HEK293T (cell line): ENCODE results near the gene E4F1.
"Not testable (repeated sequence)": the region's sequence is repeated elsewhere in the genome, so short reads cannot be mapped to it uniquely, and the experiment has no call there.

ENCODE experiments used
- CTCF ChIA-PET: fragments of 350-600 bp; formaldehyde crosslinking; extraction: SDS; loops from one replicate; lab custom pipeline; 2021; ENCODE audit warnings: antibody characterized with exemption, inconsistent platforms; lab: Yijun Ruan, JAX
- POLR2A ChIA-PET: fragments of 350-600 bp; formaldehyde crosslinking; extraction: SDS; loops from one replicate; lab custom pipeline; 2020; ENCODE audit warnings: antibody characterized with exemption, inconsistent platforms; lab: Yijun Ruan, JAX
- DNase-seq: peaks from one replicate; pipeline ENCODE4 v3.0.0; 2012; ENCODE audit warnings: mixed read lengths; ENCODE audit errors: extremely low spot score
- ARNT ChIP-seq: fragments of 450-650 bp; IDR thresholded peaks from 2 replicates; pipeline ENCODE4 v1.6.1; 2017; ENCODE audit warnings: mild to moderate bottlenecking
- BHLHE40 ChIP-seq: fragments of 450-650 bp; IDR thresholded peaks from 2 replicates; pipeline ENCODE4 v1.6.1; 2016; ENCODE audit warnings: mild to moderate bottlenecking, moderate library complexity, borderline replicate concordance
- CTBP1 ChIP-seq: fragments of 450-650 bp; IDR thresholded peaks from 2 replicates; pipeline ENCODE4 v1.6.1; 2016; ENCODE audit warnings: borderline replicate concordance
- ELF4 ChIP-seq: fragments of 450-650 bp; IDR thresholded peaks from 2 replicates; pipeline ENCODE4 v1.6.1; 2017; ENCODE audit warnings: antibody characterized with exemption
- FOXA1 ChIP-seq: fragments of 450-650 bp; IDR thresholded peaks from 2 replicates; pipeline ENCODE4 v1.6.1; 2016; ENCODE audit warnings: mild to moderate bottlenecking
- FOXK2 ChIP-seq: fragments of 450-650 bp; IDR thresholded peaks from 2 replicates; pipeline ENCODE4 v1.6.1; 2016; ENCODE audit warnings: mild to moderate bottlenecking
- FOXM1 ChIP-seq: fragments of 450-650 bp; IDR thresholded peaks from 2 replicates; pipeline ENCODE4 v1.6.1; 2017; ENCODE audit warnings: mild to moderate bottlenecking, borderline replicate concordance
- HDGF ChIP-seq: fragments of 450-650 bp; IDR thresholded peaks from 2 replicates; pipeline ENCODE4 v1.6.1; 2017; ENCODE audit warnings: antibody characterized with exemption, borderline replicate concordance
- L3MBTL2 ChIP-seq: fragments of 450-650 bp; conservative IDR thresholded peaks from 2 replicates; pipeline ENCODE4 v1.6.1; 2016; ENCODE audit warnings: mild to moderate bottlenecking
- LEF1 ChIP-seq: fragments of 450-650 bp; IDR thresholded peaks from 2 replicates; pipeline ENCODE4 v1.6.1; 2017; ENCODE audit warnings: mild to moderate bottlenecking, borderline replicate concordance
- NFRKB ChIP-seq: fragments of 450-650 bp; IDR thresholded peaks from 2 replicates; pipeline ENCODE4 v1.6.1; 2016; ENCODE audit warnings: mild to moderate bottlenecking, moderate library complexity
- PKNOX1 ChIP-seq: fragments of 450-650 bp; IDR thresholded peaks from 2 replicates; pipeline ENCODE4 v1.6.1; 2016
- SP1 ChIP-seq: fragments of 450-650 bp; IDR thresholded peaks from 2 replicates; pipeline ENCODE4 v1.6.1; 2017
- SUZ12 ChIP-seq: fragments of 450-650 bp; IDR thresholded peaks from 2 replicates; pipeline ENCODE4 v1.6.1; 2016; ENCODE audit warnings: mild to moderate bottlenecking
- TARDBP ChIP-seq: fragments of 450-650 bp; IDR thresholded peaks from 2 replicates; pipeline ENCODE4 v1.6.1; 2016
- ZNF384 ChIP-seq: fragments of 450-650 bp; IDR thresholded peaks from 2 replicates; pipeline ENCODE4 v1.6.1; 2016

E4F1 gene

GRCh38 chr16:2238838-2239675 lies 15.7 kb downstream of the E4F1 start:
- POLR2A ChIA-PET: interaction anchor here (0.7 to 1.5 kb wide), 3 partner anchors 13 to 24 kb away, joined by 3 to 8 read pairs (median 4); partner anchors contain the start of genes ECI1 and PGP
- CTCF ChIA-PET: interaction anchor here (0.6 to 0.7 kb wide), 2 partner anchors 13 to 216 kb away, joined by 4 read pairs; partner anchors contain the start of gene ECI1
- TF ChIP-seq FOXK2: no peak
- TF ChIP-seq TARDBP: no peak
- no peak for TF ChIP-seq PKNOX1
- TF ChIP-seq L3MBTL2: no peak
- TF ChIP-seq NFRKB: no peak
- no peak for TF ChIP-seq SP1
- TF ChIP-seq FOXM1: no peak
- no peak for TF ChIP-seq SUZ12
- TF ChIP-seq ELF4: no peak
- DNase-seq: no peak

- not testable (repeated sequence) for DNase-seq
- ChIA-PET CTCF (interaction anchor here (1.1 kb wide), 1 partner anchor 11 kb away, joined by 5 read pairs; the partner anchor contains the start of gene ECI1), POLR2A (interaction anchor here (1.2 kb wide), 1 partner anchor 25 kb away, joined by 3 read pairs; no protein-coding TSS in a partner anchor)
Observed at GRCh38 chr16:2240331-2240730, 16.9 kb downstream of the E4F1 start.

- POLR2A ChIA-PET: no interaction called here
- no peak for TF ChIP-seq HDGF
- no peak for TF ChIP-seq ELF4
- no peak for TF ChIP-seq BHLHE40
- no peak for TF ChIP-seq PKNOX1
- no peak for TF ChIP-seq FOXA1
- no peak for TF ChIP-seq NFRKB
- CTCF ChIA-PET: no interaction called here
- no peak for DNase-seq
Observed at GRCh38 chr16:2242598-2242997, 19.2 kb downstream of the E4F1 start.

GRCh38 chr16:2243031-2243528 lies 19.7 kb downstream of the E4F1 start:
- ChIA-PET POLR2A (no interaction called here), CTCF (no interaction called here)
- no peak for DNase-seq
- TF ChIP-seq TARDBP (no peak), FOXM1 (no peak), ZNF384 (no peak), FOXK2 (no peak), L3MBTL2 (no peak), BHLHE40 (no peak), SUZ12 (no peak), ARNT (no peak), CTBP1 (no peak), SP1 (no peak), NFRKB (no peak), LEF1 (no peak), FOXA1 (no peak), ELF4 (no peak), HDGF (no peak), PKNOX1 (no peak)

GRCh38 chr16:2243781-2244180 lies 20.4 kb downstream of the E4F1 start:
- TF ChIP-seq SUZ12 (no peak), ELF4 (no peak), FOXK2 (no peak), FOXA1 (no peak), PKNOX1 (no peak), ARNT (no peak), L3MBTL2 (no peak), BHLHE40 (no peak), NFRKB (no peak), TARDBP (no peak), HDGF (no peak), CTBP1 (no peak), FOXM1 (no peak), LEF1 (no peak), SP1 (no peak)
- no peak for DNase-seq
- ChIA-PET CTCF (no interaction called here), POLR2A (no interaction called here)

GRCh38 chr16:2244301-2244700 lies 20.9 kb downstream of the E4F1 start:
- ChIA-PET POLR2A (no interaction called here), CTCF (no interaction called here)
- TF ChIP-seq LEF1 (no peak), L3MBTL2 (no peak)
- no peak for DNase-seq
